GM23248 (cell line): ENCODE results near the gene RNF214. TPM values are rescaled to one million over a fixed set of nuclear protein-coding genes. Genes with fewer than 3 reads are reported as not detected.

Experiments
- DNase-seq: peaks from one replicate; pipeline ENCODE4 v3.0.0-alpha.2; 2015
- H2AFZ ChIP-seq: fragments of 200-600 bp; sonication (generic); 2 replicates; pipeline ENCODE4 v1.6.1; 2016; ENCODE audit warnings: antibody characterized with exemption
- H3F3A ChIP-seq: fragments of 200-600 bp; sonication (generic); 2 replicates; pipeline ENCODE4 v1.6.1; 2016; ENCODE audit warnings: mild to moderate bottlenecking, antibody characterized with exemption, mixed run types; ENCODE audit not compliant: insufficient read depth
- H3K27ac ChIP-seq: fragments of 200-600 bp; sonication (generic); 2 replicates; pipeline ENCODE4 v1.5.1; 2016; ENCODE audit warnings: mild to moderate bottlenecking
- H3K27me3 ChIP-seq: fragments of 200-600 bp; sonication (generic); replicated peaks from 2 replicates; pipeline ENCODE4 v1.6.1; 2016; ENCODE audit warnings: mild to moderate bottlenecking; ENCODE audit not compliant: insufficient read depth
- H3K36me3 ChIP-seq: fragments of 200-600 bp; sonication (generic); 2 replicates; pipeline ENCODE4 v1.6.1; 2016; ENCODE audit warnings: low read depth, mild to moderate bottlenecking
- H3K4me1 ChIP-seq: fragments of 200-600 bp; sonication (generic); 2 replicates; pipeline ENCODE4 v1.6.1; 2016; ENCODE audit warnings: mild to moderate bottlenecking; ENCODE audit not compliant: insufficient read depth
- H3K4me2 ChIP-seq: fragments of 200-600 bp; sonication (generic); one replicate; pipeline ENCODE4 v1.6.1; 2016; ENCODE audit warnings: mild to moderate bottlenecking; ENCODE audit not compliant: unreplicated experiment
- H3K4me3 ChIP-seq: fragments of 200-600 bp; sonication (generic); 2 replicates; pipeline ENCODE4 v1.5.1; 2016; ENCODE audit warnings: mild to moderate bottlenecking
- H3K79me2 ChIP-seq: fragments of 200-600 bp; sonication (generic); 2 replicates; pipeline ENCODE4 v1.6.1; 2016; ENCODE audit warnings: mild to moderate bottlenecking; ENCODE audit not compliant: insufficient read depth
- H3K9ac ChIP-seq: fragments of 200-600 bp; sonication (generic); 2 replicates; pipeline ENCODE4 v1.6.1; 2016; ENCODE audit warnings: mild to moderate bottlenecking
- H3K9me2 ChIP-seq: fragments of 200-600 bp; sonication (generic); 2 replicates; pipeline ENCODE4 v1.6.1; 2016; ENCODE audit warnings: mixed run types, mild to moderate bottlenecking, moderate library complexity; ENCODE audit not compliant: insufficient read depth
- H3K9me3 ChIP-seq: fragments of 200-600 bp; sonication (generic); one replicate; pipeline ENCODE4 v1.6.1; 2017; ENCODE audit warnings: low read depth
- H4K20me1 ChIP-seq: fragments of 200-600 bp; sonication (generic); 2 replicates; pipeline ENCODE4 v1.6.0; 2016; ENCODE audit not compliant: insufficient read depth
- EZH2 ChIP-seq: fragments of 200-600 bp; sonication (generic); IDR thresholded peaks from 2 replicates; pipeline ENCODE4 v1.6.1; 2018; ENCODE audit warnings: antibody characterized with exemption, mild to moderate bottlenecking; ENCODE audit not compliant: insufficient read depth, poor library complexity, severe bottlenecking
- EZH2phosphoT487 ChIP-seq: fragments of 200-600 bp; sonication (generic); IDR thresholded peaks from 2 replicates; pipeline ENCODE4 v1.6.1; 2018; ENCODE audit warnings: antibody characterized with exemption, moderate library complexity, mild to moderate bottlenecking, low read depth; ENCODE audit not compliant: insufficient read depth
- WGBS, 2 experiments: methylation state at CpG; one replicate each; pipeline ENCODE4 v1.1.6; 2015 to 2017; ENCODE audit warnings: low lambda C conversion rate in 2 of 2, low coverage in 1 of 2; ENCODE audit errors: missing lambda C conversion rate in 2 of 2; 5-methylcytosine and 5-hydroxymethylcytosine counted together
- in situ Hi-C: fragments of 300-500 bp; cut with MboI; formaldehyde crosslinking; loops from 2 replicates; pipeline ENCODE4 v1.15.0; 2020
- polyA plus RNA-seq: library from polyadenylated mRNA; unstranded; fragments of >200 nt; fragmentation: Nextera tagmentation; extraction: Ambion mirVana; gene quantifications from 2 replicates; pipeline ENCODE4 v1.2.1, GENCODE V29; 2016
- total RNA-seq: library from RNA; depleted of rRNA; stranded (reverse); fragments of >200 nt; shearing (Covaris generic); gene quantifications from 2 replicates; pipeline ENCODE4 v1.2.3, GENCODE V29; 2014

The RNF214 gene
- total and polyA plus RNA-seq, 2 experiments from 2014 or later = 5.8 to 11.3 TPM

- H3K9ac ChIP-seq = peak overlapping the region; percentile 81
- TF ChIP-seq EZH2phosphoT487 = no peak
- no peak for TF ChIP-seq EZH2
- H3K79me2 ChIP-seq = peaks cover 41% of the 10 kb centered on the region
- H3K4me1 ChIP-seq = peaks cover 35% of the 10 kb centered on the region
- H4K20me1 ChIP-seq = no peaks in the 10 kb centered on the region
- peak overlapping the region; percentile 99 for H2AFZ ChIP-seq
- DNase-seq = peak; percentile 34
- no peaks in the 10 kb centered on the region for H3K9me2 ChIP-seq
- H3K4me2 ChIP-seq = peak overlapping the region; percentile 91
- H3F3A ChIP-seq = peaks cover 11% of the 10 kb centered on the region; the same call in 1 of the 2 replicates
- 0 to 6% methylated on average over 4 to 10 of the region's 10 CpGs for WGBS, 2 experiments
- no peaks in the 10 kb centered on the region for H3K9me3 ChIP-seq
- peak overlapping the region; percentile 95 for H3K4me3 ChIP-seq
- no peak overlapping the region for H3K27ac ChIP-seq
- H3K27me3 ChIP-seq = no peaks in the 10 kb centered on the region
- in situ Hi-C loops = no loop called here
- H3K36me3 ChIP-seq = no peaks in the 10 kb centered on the region
Measured at GRCh38 chr11:117314840-117315239, 82.4 kb downstream of the RNF214 start.

GRCh38 chr11:117315285-117316196 is 83.1 kb downstream of the RNF214 start:
- Histone ChIP-seq H3K4me3 (peak overlapping the region; percentile 95), H3K79me2 (peaks cover 41% of the 10 kb centered on the region), H3F3A (peaks cover 11% of the 10 kb centered on the region; the same call in 1 of the 2 replicates), H4K20me1 (no peaks in the 10 kb centered on the region), H3K27ac (no peak overlapping the region), H3K9me2 (no peaks in the 10 kb centered on the region), H3K9ac (peak overlapping the region; percentile 81), H3K27me3 (no peaks in the 10 kb centered on the region), H3K4me2 (peak overlapping the region; percentile 99), H2AFZ (peak overlapping the region; percentile 99), H3K4me1 (peaks cover 35% of the 10 kb centered on the region), H3K9me3 (no peaks in the 10 kb centered on the region), H3K36me3 (no peaks in the 10 kb centered on the region)
- in situ Hi-C loops = no loop called here
- DNase-seq = peak; percentile 51
- WGBS, 2 experiments = 2 to 3% methylated on average over 39 to 46 of the region's 62 CpGs
- TF ChIP-seq EZH2phosphoT487 (no peak), EZH2 (no peak)

- peak; percentile 89 for DNase-seq
- Histone ChIP-seq H3K27ac (no peak within 1 kb of the TSS), H3K79me2 (peaks cover 41% of the 10 kb centered on the region), H3K4me3 (peak within 1 kb of the TSS; percentile 95), H3K27me3 (no peaks in the 10 kb centered on the region), H2AFZ (peak within 1 kb of the TSS; percentile 99), H3K9ac (peak within 1 kb of the TSS; percentile 81), H3K4me1 (peaks cover 35% of the 10 kb centered on the region), H3F3A (peaks cover 11% of the 10 kb centered on the region; the same call in 1 of the 2 replicates), H3K36me3 (no peaks in the 10 kb centered on the region), H3K9me3 (no peaks in the 10 kb centered on the region), H3K9me2 (no peaks in the 10 kb centered on the region), H3K4me2 (peak within 1 kb of the TSS; percentile 99), H4K20me1 (no peaks in the 10 kb centered on the region)
- TF ChIP-seq EZH2 (no peak), EZH2phosphoT487 (no peak)
- 2 to 3% methylated on average over 29 of the region's 29 CpGs for WGBS, 2 experiments
- in situ Hi-C loops = no loop called here
Measured at GRCh38 chr11:117316197-117316961, 83.9 kb downstream of the RNF214 start, which contains the start of gene BACE1. BACE1 (minus strand) TSS chr11:117316256; CDS start chr11:117315795, 461 bp downstream.

- H3K4me3 ChIP-seq = no peak overlapping the region
- peaks cover 21% of the 10 kb centered on the region for H3K79me2 ChIP-seq
- H3K4me1 ChIP-seq = peaks cover 32% of the 10 kb centered on the region
- no peak for DNase-seq
- H2AFZ ChIP-seq = no peak overlapping the region
- H3K9me3 ChIP-seq = no peaks in the 10 kb centered on the region
- in situ Hi-C loops = no loop called here
- WGBS, 2 experiments = 93 to 97% methylated on average over 7 of the region's 7 CpGs
- H3K9me2 ChIP-seq = no peaks in the 10 kb centered on the region
- TF ChIP-seq EZH2phosphoT487 (no peak), EZH2 (no peak)
- H3K4me2 ChIP-seq = no peak overlapping the region
- H3K27ac ChIP-seq = no peak overlapping the region
- no peak overlapping the region for H3K9ac ChIP-seq
- H3K36me3 ChIP-seq = no peaks in the 10 kb centered on the region
- no peaks in the 10 kb centered on the region for H4K20me1 ChIP-seq
- no peaks in the 10 kb centered on the region for H3K27me3 ChIP-seq
- peaks cover 11% of the 10 kb centered on the region; the same call in 1 of the 2 replicates for H3F3A ChIP-seq
Measured at GRCh38 chr11:117318738-117319137, 86.3 kb downstream of the RNF214 start.
